HepG2 (cell line): Measurements from ENCODE around the gene NDUFS2. TPM values are rescaled to one million over a fixed set of nuclear protein-coding genes. Genes with fewer than 3 reads are reported as not detected.

Experiments used
- ATAC-seq: fragments of 200-7000 bp; cut with Tn5 transposase; 3 replicates; pipeline ENCODE4 v1.9.1; 2020; ENCODE audit warnings: mild to moderate bottlenecking, moderate library complexity
- BruUV-seq: library from RNA; stranded (reverse); fragments of 400-500 nt; replicated peaks from 2 replicates; lab custom pipeline; 2021; lab: Mats Ljungman, UMichigan
- CTCF ChIA-PET: fragments of 300-600 bp; formaldehyde crosslinking; extraction: SDS; loops from one replicate; lab custom pipeline; 2021; ENCODE audit warnings: low total read pairs, inconsistent platforms, low intra/inter-chr PET ratio; lab: Yijun Ruan, JAX
- POLR2A ChIA-PET: fragments of 350-600 bp; sonication (Branson Sonifier 250); formaldehyde crosslinking; loops from one replicate; lab custom pipeline; 2020; ENCODE audit warnings: antibody characterized with exemption, inconsistent platforms; lab: Yijun Ruan, JAX
- DNase-seq: peaks from one replicate; pipeline ENCODE4 v3.0.0-alpha.2; 2015; ENCODE audit warnings: low spot score
- FAIRE-seq: peaks from 3 replicates; lab custom pipeline; 2011; peaks lifted over from hg19 to GRCh38; lab: Jason Lieb, UNC
- H2AFZ ChIP-seq: one replicate; pipeline ENCODE4 v1.6.1; 2011; ENCODE audit warnings: low read length, inconsistent platforms
- H3K27ac ChIP-seq: fragments of 300-600 bp; 3 replicates; pipeline ENCODE4 v1.8.0; 2011; ENCODE audit warnings: mixed run types, mild to moderate bottlenecking, mixed read lengths, low read length, inconsistent platforms; ENCODE audit not compliant: insufficient read depth; ENCODE audit errors: extremely low read length
- H3K27me3 ChIP-seq, 2 experiments: fragments of 200-600 bp in 1 of 2; 2 replicates in 1 of 2; 3 replicates in 1 of 2; pipeline versions ENCODE4 v1.6.0 to v1.8.0; 2011; ENCODE audit warnings: low read length in 2 of 2, mild to moderate bottlenecking in 2 of 2, moderate library complexity in 2 of 2, inconsistent platforms in 1 of 2; ENCODE audit not compliant: insufficient read depth in 2 of 2, control insufficient read depth in 1 of 2
- H3K36me3 ChIP-seq, 2 experiments: fragments of 200-600 bp in 1 of 2; replicated peaks in 1 of 2; 2 replicates in 1 of 2; 3 replicates in 1 of 2; pipeline versions ENCODE4 v1.5.1 to v1.8.0; 2011; ENCODE audit warnings: low read length in 2 of 2, inconsistent platforms in 1 of 2; ENCODE audit not compliant: insufficient read depth in 2 of 2, control insufficient read depth in 1 of 2
- H3K4me1 ChIP-seq: 2 replicates; pipeline ENCODE4 v1.5.1; 2012; ENCODE audit warnings: low read length, inconsistent platforms; ENCODE audit not compliant: insufficient read depth
- H3K4me2 ChIP-seq: 2 replicates; pipeline ENCODE4 v1.6.0; 2011; ENCODE audit warnings: low read depth, low read length, inconsistent platforms
- H3K4me3 ChIP-seq, 3 experiments: fragments of 200-600 bp in 1 of 3; sonication (generic), shearing (Covaris generic) in 1 of 3; replicated peaks in 1 of 3; 2 replicates each; pipeline ENCODE4 v1.5.1; 2011 to 2016; ENCODE audit warnings: low read length in 3 of 3, inconsistent platforms in 2 of 3, low read depth in 2 of 3, mild to moderate bottlenecking in 2 of 3, control low read depth in 1 of 3, mixed read lengths in 1 of 3; ENCODE audit not compliant: insufficient read depth in 1 of 3
- H3K79me2 ChIP-seq: one replicate; pipeline ENCODE4 v1.6.1; 2011; ENCODE audit warnings: low read length, inconsistent platforms; ENCODE audit not compliant: insufficient read depth
- H3K9ac ChIP-seq: 2 replicates; pipeline ENCODE4 v1.6.0; 2011; ENCODE audit warnings: mild to moderate bottlenecking, low read depth, low read length, inconsistent platforms; ENCODE audit not compliant: insufficient read depth
- H3K9me3 ChIP-seq: 2 replicates; pipeline ENCODE4 v1.5.1; 2012; ENCODE audit warnings: mild to moderate bottlenecking, low read length
- H4K20me1 ChIP-seq: 2 replicates; pipeline ENCODE4 v1.6.0; 2011; ENCODE audit warnings: inconsistent platforms, mild to moderate bottlenecking, low read length, moderate library complexity; ENCODE audit not compliant: insufficient read depth
- AKAP8 ChIP-seq: sonication (generic); formaldehyde crosslinking; IDR thresholded peaks from 2 replicates; pipeline ENCODE4 v1.5.1; 2020; ENCODE audit warnings: mild to moderate bottlenecking, missing genetic modification reagents
- CBX2 ChIP-seq, 2 experiments: fragments of 200-600 bp in 1 of 2; sonication (generic); formaldehyde crosslinking in 1 of 2; IDR thresholded peaks; 2 replicates each; pipeline versions ENCODE4 v1.7.0 to v1.8.1; 2018 to 2022; ENCODE audit warnings: low read depth in 2 of 2, low read length in 1 of 2, mild to moderate bottlenecking in 1 of 2, missing genetic modification reagents in 1 of 2
- GZF1 ChIP-seq: sonication (generic); formaldehyde crosslinking; IDR thresholded peaks from 2 replicates; pipeline ENCODE4 v1.5.1; 2020; ENCODE audit warnings: mild to moderate bottlenecking, missing genetic modification reagents
- NR2F1 ChIP-seq, 2 experiments: fragments of 450-650 bp in 1 of 2; formaldehyde crosslinking in 1 of 2; IDR thresholded peaks; 2 replicates each; pipeline versions ENCODE4 v1.5.0 to v1.6.1; 2016 to 2020; ENCODE audit warnings: mild to moderate bottlenecking in 1 of 2, missing compliant biosample characterization in 1 of 2, missing genetic modification reagents in 1 of 2, moderate library complexity in 1 of 2
- PAF1 ChIP-seq: IDR thresholded peaks from 2 replicates; pipeline ENCODE4 v1.6.1; 2016; ENCODE audit warnings: missing genetic modification reagents, missing compliant biosample characterization
- ZNF20 ChIP-seq: sonication (generic); formaldehyde crosslinking; IDR thresholded peaks from 2 replicates; pipeline ENCODE4 v1.4.0; 2020; ENCODE audit warnings: mild to moderate bottlenecking, moderate library complexity, missing genetic modification reagents
- ZNF446 ChIP-seq: sonication (generic); formaldehyde crosslinking; IDR thresholded peaks from 2 replicates; pipeline ENCODE4 v1.5.0; 2020; ENCODE audit warnings: mild to moderate bottlenecking, missing genetic modification reagents
- ZNF564 ChIP-seq: sonication (generic); formaldehyde crosslinking; IDR thresholded peaks from 2 replicates; pipeline ENCODE4 v1.8.1; 2023; ENCODE audit warnings: mild to moderate bottlenecking, missing genetic modification reagents
- ZNF788 ChIP-seq: sonication (generic); formaldehyde crosslinking; IDR thresholded peaks from 2 replicates; pipeline ENCODE4 v1.5.0; 2020; ENCODE audit warnings: mild to moderate bottlenecking, missing genetic modification reagents, borderline replicate concordance
- WGBS: methylation state at CpG from one replicate; pipeline ENCODE4 v1.1.6; 2017; ENCODE audit warnings: low lambda C conversion rate; 5-methylcytosine and 5-hydroxymethylcytosine counted together
- in situ Hi-C: cut with HindIII; loops from 2 replicates; pipeline ENCODE4 v1.10.0; 2017; ENCODE audit warnings: low pct_unique_long_range_greater_than_20kb; ENCODE audit not compliant: extremely low pct_ligation_motif_present
- intact Hi-C: fragments of 100-400 bp; cut with micrococcal nuclease; formaldehyde crosslinking; loops from one replicate; pipeline ENCODE4 v1.10.0; 2022; ENCODE audit not compliant: unreplicated experiment
- polyA plus RNA-seq, 8 experiments: library from polyadenylated mRNA; depleted of rRNA in 3 of 8; stranded (reverse) in 7 of 8; unstranded in 1 of 8; fragments of >200 nt; fragmentation: Illumina TruSeq in 4 of 8; extraction: Trizol in 4 of 8; gene quantifications; 2 replicates each; pipeline versions ENCODE4 v1.2.1 to v1.2.3, GENCODE V29; 2011 to 2016; ENCODE audit warnings: low read depth in 4 of 8, missing spikeins in 1 of 8, mixed read lengths in 1 of 8; ENCODE audit not compliant: insufficient read depth in 1 of 8
- total RNA-seq, 5 experiments: library from RNA; depleted of rRNA; stranded (reverse); fragments of >200 nt; fragmentation: Illumina TruSeq; extraction: Trizol; gene quantifications; 2 replicates each; pipeline ENCODE4 v1.2.3, GENCODE V29; 2016; ENCODE audit warnings: low read depth in 1 of 5
- TF ChIP-seq, protein P1 (sequence below): IDR thresholded peaks from 2 replicates; pipeline ENCODE4 v1.6.1; 2012; ENCODE audit warnings: inconsistent platforms
- TF ChIP-seq, protein P2 (sequence below): sonication (generic); formaldehyde crosslinking; IDR thresholded peaks from 2 replicates; pipeline ENCODE4 v1.5.0; 2020; ENCODE audit warnings: missing genetic modification reagents
- TF ChIP-seq, protein P3 (sequence below): fragments of 450-650 bp; IDR thresholded peaks from 2 replicates; pipeline ENCODE4 v1.6.1; 2016
- TF ChIP-seq, protein P4 (sequence below): sonication (generic); formaldehyde crosslinking; IDR thresholded peaks from 2 replicates; pipeline ENCODE4 v1.4.0; 2020; ENCODE audit warnings: missing genetic modification reagents

Gene NDUFS2
- total and polyA plus RNA-seq, 2 of the 13 experiments (the other 11 are each of a cell fraction or from before 2014, with no cell fraction given), result 89.9 to 118 TPM

DNA sequence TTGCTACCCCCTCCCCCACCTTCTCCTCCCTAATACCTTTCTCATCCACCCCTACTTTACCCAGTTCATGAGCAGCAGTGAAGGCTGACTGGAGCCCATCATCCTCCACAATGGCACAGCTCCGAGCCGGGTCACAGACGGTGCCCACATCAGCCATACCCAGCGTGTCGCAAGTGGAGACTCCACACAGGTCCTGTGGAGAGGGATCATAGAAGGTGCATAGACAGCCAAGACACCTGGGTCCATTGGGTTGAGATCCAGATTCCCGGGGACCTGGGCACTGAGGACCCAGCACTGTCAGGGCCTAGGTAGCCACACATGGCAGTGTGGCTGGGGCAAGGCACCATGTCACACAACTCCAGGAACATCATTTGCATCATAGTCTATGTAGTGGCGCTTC, 6.1 kb upstream of the NDUFS2 start:
- CTCF ChIA-PET, result no interaction called here
- no peaks in the 10 kb centered on the region for H3K27me3 ChIP-seq
- ATAC-seq (no peak), DNase-seq (no peak), FAIRE-seq (no peak)
- H4K20me1 ChIP-seq, result no peaks in the 10 kb centered on the region
- no peak overlapping the region for H3K4me3 ChIP-seq
- POLR2A ChIA-PET, result interaction anchor here (3.5 kb wide), 1 partner anchor 28 kb away, joined by 44 read pairs; the partner anchor contains the start of genes APOA2 and TOMM40L
- no peak overlapping the region for H3K9ac ChIP-seq
- no peak overlapping the region for H2AFZ ChIP-seq
- TF ChIP-seq, protein P1, sequence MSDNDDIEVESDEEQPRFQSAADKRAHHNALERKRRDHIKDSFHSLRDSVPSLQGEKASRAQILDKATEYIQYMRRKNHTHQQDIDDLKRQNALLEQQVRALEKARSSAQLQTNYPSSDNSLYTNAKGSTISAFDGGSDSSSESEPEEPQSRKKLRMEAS, result no peak
- TF ChIP-seq, protein P2, sequence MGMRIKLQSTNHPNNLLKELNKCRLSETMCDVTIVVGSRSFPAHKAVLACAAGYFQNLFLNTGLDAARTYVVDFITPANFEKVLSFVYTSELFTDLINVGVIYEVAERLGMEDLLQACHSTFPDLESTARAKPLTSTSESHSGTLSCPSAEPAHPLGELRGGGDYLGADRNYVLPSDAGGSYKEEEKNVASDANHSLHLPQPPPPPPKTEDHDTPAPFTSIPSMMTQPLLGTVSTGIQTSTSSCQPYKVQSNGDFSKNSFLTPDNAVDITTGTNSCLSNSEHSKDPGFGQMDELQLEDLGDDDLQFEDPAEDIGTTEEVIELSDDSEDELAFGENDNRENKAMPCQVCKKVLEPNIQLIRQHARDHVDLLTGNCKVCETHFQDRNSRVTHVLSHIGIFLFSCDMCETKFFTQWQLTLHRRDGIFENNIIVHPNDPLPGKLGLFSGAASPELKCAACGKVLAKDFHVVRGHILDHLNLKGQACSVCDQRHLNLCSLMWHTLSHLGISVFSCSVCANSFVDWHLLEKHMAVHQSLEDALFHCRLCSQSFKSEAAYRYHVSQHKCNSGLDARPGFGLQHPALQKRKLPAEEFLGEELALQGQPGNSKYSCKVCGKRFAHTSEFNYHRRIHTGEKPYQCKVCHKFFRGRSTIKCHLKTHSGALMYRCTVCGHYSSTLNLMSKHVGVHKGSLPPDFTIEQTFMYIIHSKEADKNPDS (CRISPR knock-in tag), result no peak
- TF ChIP-seq ZNF20 (CRISPR knock-in tag) (no peak), PAF1 (CRISPR knock-in tag) (no peak), GZF1 (CRISPR knock-in tag) (no peak), AKAP8 (CRISPR knock-in tag) (no peak), ZNF446 (CRISPR knock-in tag) (no peak), CBX2 (IDR thresholded peaks at IDR 0.05; ENCODE audit: low read depth, low read length) (no peak), CBX2 (CRISPR knock-in tag; IDR thresholded peaks at IDR 0.05; ENCODE audit: low read depth) (no peak), NR2F1 (CRISPR knock-in tag; IDR thresholded peaks at IDR 0.05) (no peak), ZNF788 (CRISPR knock-in tag) (no peak), ZNF564 (CRISPR knock-in tag) (no peak)
- TF ChIP-seq, protein P3, sequence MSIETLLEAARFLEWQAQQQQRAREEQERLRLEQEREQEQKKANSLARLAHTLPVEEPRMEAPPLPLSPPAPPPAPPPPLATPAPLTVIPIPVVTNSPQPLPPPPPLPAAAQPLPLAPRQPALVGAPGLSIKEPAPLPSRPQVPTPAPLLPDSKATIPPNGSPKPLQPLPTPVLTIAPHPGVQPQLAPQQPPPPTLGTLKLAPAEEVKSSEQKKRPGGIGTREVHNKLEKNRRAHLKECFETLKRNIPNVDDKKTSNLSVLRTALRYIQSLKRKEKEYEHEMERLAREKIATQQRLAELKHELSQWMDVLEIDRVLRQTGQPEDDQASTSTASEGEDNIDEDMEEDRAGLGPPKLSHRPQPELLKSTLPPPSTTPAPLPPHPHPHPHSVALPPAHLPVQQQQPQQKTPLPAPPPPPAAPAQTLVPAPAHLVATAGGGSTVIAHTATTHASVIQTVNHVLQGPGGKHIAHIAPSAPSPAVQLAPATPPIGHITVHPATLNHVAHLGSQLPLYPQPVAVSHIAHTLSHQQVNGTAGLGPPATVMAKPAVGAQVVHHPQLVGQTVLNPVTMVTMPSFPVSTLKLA, result no peak
- TF ChIP-seq, protein P4, sequence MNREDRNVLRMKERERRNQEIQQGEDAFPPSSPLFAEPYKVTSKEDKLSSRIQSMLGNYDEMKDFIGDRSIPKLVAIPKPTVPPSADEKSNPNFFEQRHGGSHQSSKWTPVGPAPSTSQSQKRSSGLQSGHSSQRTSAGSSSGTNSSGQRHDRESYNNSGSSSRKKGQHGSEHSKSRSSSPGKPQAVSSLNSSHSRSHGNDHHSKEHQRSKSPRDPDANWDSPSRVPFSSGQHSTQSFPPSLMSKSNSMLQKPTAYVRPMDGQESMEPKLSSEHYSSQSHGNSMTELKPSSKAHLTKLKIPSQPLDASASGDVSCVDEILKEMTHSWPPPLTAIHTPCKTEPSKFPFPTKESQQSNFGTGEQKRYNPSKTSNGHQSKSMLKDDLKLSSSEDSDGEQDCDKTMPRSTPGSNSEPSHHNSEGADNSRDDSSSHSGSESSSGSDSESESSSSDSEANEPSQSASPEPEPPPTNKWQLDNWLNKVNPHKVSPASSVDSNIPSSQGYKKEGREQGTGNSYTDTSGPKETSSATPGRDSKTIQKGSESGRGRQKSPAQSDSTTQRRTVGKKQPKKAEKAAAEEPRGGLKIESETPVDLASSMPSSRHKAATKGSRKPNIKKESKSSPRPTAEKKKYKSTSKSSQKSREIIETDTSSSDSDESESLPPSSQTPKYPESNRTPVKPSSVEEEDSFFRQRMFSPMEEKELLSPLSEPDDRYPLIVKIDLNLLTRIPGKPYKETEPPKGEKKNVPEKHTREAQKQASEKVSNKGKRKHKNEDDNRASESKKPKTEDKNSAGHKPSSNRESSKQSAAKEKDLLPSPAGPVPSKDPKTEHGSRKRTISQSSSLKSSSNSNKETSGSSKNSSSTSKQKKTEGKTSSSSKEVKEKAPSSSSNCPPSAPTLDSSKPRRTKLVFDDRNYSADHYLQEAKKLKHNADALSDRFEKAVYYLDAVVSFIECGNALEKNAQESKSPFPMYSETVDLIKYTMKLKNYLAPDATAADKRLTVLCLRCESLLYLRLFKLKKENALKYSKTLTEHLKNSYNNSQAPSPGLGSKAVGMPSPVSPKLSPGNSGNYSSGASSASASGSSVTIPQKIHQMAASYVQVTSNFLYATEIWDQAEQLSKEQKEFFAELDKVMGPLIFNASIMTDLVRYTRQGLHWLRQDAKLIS (CRISPR knock-in tag), result no peak
- H3K4me2 ChIP-seq, result no peak overlapping the region
- H3K36me3 ChIP-seq, result no peaks in the 10 kb centered on the region; a peak in 1 of 5 replicates
- no peaks in the 10 kb centered on the region for H3K79me2 ChIP-seq
- no peaks in the 10 kb centered on the region for H3K9me3 ChIP-seq
- in situ Hi-C loops (loop anchor here (5.0 kb wide), 1 partner anchor 186 kb away; no protein-coding TSS in a partner anchor), intact Hi-C loops (no loop called here)
- no TSS peak for BruUV-seq
- no peak overlapping the region for H3K27ac ChIP-seq
- peaks cover 63% of the 10 kb centered on the region for H3K4me1 ChIP-seq
- 98% methylated on average over 5 of the region's 7 CpGs for WGBS
